Duodenal mucosa (tissue), 2 donors: ENCODE measurements around the gene KIF9.
"Not testable (repeated sequence)": the region's sequence is repeated elsewhere in the genome, so short reads cannot be mapped to it uniquely, and the experiment has no call there.

Experiments
- H3K27ac ChIP-seq: one replicate; pipeline ENCODE4 v1.7.0; 2013; ENCODE audit warnings: low read depth, low read length
- H3K27me3 ChIP-seq, 2 donors: one replicate each; pipeline ENCODE4 v1.7.0; 2013; ENCODE audit warnings: low read length in 2 of 2, control low read depth in 1 of 2; ENCODE audit not compliant: insufficient read depth in 2 of 2, control insufficient read depth in 1 of 2
- H3K36me3 ChIP-seq, 2 donors: one replicate each; pipeline ENCODE4 v1.7.0; 2013; ENCODE audit warnings: low read length in 2 of 2, control low read depth in 1 of 2; ENCODE audit not compliant: insufficient read depth in 2 of 2, control insufficient read depth in 1 of 2
- H3K4me1 ChIP-seq, 2 donors: one replicate each; pipeline ENCODE4 v1.7.0; 2013; ENCODE audit warnings: low read length in 2 of 2, control low read depth in 1 of 2; ENCODE audit not compliant: insufficient read depth in 2 of 2, control insufficient read depth in 1 of 2
- H3K4me3 ChIP-seq, 2 donors: one replicate each; pipeline ENCODE4 v1.7.0; 2013; ENCODE audit warnings: low read length in 2 of 2, low read depth in 1 of 2
- H3K9ac ChIP-seq, 2 donors: one replicate each; pipeline ENCODE4 v1.7.0; 2013; ENCODE audit warnings: low read length in 2 of 2, low read depth in 1 of 2
- H3K9me3 ChIP-seq, 2 donors: one replicate each; pipeline ENCODE4 v1.7.0; 2013; ENCODE audit warnings: low read length in 2 of 2, control low read depth in 1 of 2; ENCODE audit not compliant: control insufficient read depth in 1 of 2

KIF9 gene

GRCh38 chr3:47313341-47314055 lies 30.9 kb upstream of the KIF9 start:
- Histone ChIP-seq H3K9me3 (no peaks in the 10 kb centered on the region), H3K27me3 (no peaks in the 10 kb centered on the region), H3K27ac (no peak overlapping the region), H3K9ac (no peak overlapping the region), H3K4me1 (no peaks in the 10 kb centered on the region), H3K4me3 (no peak overlapping the region), H3K36me3 (no peaks in the 10 kb centered on the region)

GRCh38 chr3:47310391-47310790 lies 27.8 kb upstream of the KIF9 start:
- Histone ChIP-seq H3K27me3 (no peaks in the 10 kb centered on the region), H3K36me3 (no peaks in the 10 kb centered on the region), H3K9ac (no peak overlapping the region), H3K27ac (no peak overlapping the region), H3K4me1 (no peaks in the 10 kb centered on the region), H3K4me3 (no peak overlapping the region), H3K9me3 (no peaks in the 10 kb centered on the region)

DNA sequence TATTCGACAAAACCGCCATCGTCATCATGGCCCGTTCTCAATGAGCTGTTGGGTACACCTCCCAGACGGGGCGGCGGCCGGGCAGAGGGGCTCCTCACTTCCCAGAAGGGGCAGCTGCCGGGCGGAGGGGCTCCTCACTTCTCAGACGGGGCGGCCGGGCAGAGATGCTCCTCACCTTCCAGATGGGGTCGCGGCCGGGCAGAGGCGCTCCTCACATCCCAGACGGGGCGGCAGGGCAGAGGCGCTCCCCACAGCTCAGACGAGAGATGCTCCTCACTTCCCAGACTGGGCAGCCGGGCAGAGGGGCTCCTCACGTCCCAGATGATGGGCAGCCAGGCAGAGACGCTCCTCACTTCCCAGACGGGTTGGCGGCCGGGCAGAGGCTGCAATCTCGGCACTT lies 26.6 kb upstream of the KIF9 start:
- not testable (repeated sequence) for H3K27me3 ChIP-seq, H3K9ac ChIP-seq, H3K4me1 ChIP-seq, H3K4me3 ChIP-seq, H3K9me3 ChIP-seq, H3K27ac ChIP-seq, H3K36me3 ChIP-seq

GRCh38 chr3:47306022-47306421 lies 23.4 kb upstream of the KIF9 start:
- H3K9me3 ChIP-seq = no peaks in the 10 kb centered on the region
- H3K27me3 ChIP-seq = no peaks in the 10 kb centered on the region
- H3K4me3 ChIP-seq = no peak overlapping the region
- H3K36me3 ChIP-seq = peaks cover 6 to 14% of the 10 kb centered on the region in 2 donors
- no peaks in the 10 kb centered on the region for H3K4me1 ChIP-seq
- H3K27ac ChIP-seq = no peak overlapping the region
- no peak overlapping the region for H3K9ac ChIP-seq

DNA sequence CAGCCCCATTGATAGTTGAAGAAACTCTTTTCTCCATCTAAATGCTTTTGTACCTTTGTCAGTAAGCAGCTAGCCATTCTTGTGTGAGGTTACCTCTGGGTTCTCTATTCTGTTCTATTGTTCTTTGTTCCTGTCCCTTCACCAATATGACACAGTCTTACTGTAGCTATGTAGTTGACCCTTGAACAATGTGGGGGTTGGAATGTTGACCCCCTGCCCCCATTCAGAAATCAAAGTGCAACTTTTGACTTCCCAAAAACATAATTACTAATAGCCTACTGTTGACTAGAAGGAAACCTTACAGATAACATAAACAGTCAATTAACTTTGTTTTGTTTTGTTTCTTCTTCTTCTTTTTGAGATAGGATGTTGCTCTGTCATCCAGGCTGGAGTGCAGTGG lies 18.9 kb upstream of the KIF9 start:
- Histone ChIP-seq H3K9ac (no peak overlapping the region), H3K4me1 (peaks cover 0 to 5% of the 10 kb centered on the region in 2 donors), H3K4me3 (no peak overlapping the region), H3K36me3 (peaks cover 6 to 18% of the 10 kb centered on the region in 2 donors), H3K9me3 (no peaks in the 10 kb centered on the region), H3K27ac (no peak overlapping the region), H3K27me3 (no peaks in the 10 kb centered on the region)

DNA sequence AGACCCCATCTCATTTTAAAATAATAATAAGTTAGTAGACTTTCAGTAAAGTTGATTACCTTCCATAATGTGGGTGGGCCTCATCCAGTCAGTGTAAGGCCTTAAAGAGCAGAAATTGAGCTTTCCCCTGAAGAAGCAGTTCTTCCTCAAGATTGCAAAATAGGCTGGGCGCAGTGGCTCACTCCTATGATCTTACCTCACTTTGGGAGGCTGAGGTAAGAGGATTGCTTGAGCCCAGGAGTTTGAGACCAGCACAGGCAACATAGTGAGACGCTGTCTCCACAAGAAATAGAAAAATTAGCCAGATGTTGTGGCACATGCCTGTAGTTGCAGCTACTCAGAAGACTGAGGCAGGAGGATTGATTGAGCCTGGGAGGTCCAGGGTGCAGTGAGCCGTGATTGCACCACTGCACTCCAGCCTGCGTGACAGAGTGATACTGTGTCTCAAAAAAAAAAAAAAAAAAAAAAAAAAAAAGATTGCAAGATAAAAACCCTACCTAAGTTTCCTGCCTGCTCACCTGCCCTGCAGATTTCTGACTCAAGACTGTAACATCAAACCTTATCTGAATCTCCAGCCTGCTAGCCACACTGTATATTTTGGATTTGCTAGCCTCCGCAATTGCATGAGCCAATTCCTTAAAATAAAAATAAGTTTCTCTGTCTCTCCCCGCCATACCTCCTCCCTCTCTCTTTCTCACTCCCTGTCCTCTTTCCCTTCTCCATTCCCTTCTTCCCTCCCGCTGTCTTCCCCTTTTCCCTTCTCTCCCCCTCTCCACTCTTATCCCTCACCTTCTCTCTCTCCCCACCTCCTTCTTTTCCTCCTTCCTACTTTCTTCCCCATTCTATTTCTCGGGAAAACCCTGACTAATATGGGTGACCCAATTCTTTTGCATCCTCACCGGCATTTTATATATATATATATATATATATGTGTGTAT lies 17.1 kb upstream of the KIF9 start:
- no peak overlapping the region for H3K27ac ChIP-seq

GRCh38 chr3:47298439-47298838 lies 15.8 kb upstream of the KIF9 start:
- H3K36me3 ChIP-seq = peaks cover 6 to 27% of the 10 kb centered on the region in 2 donors
- H3K4me1 ChIP-seq = peaks cover 0 to 5% of the 10 kb centered on the region in 2 donors
- no peaks in the 10 kb centered on the region for H3K9me3 ChIP-seq
- H3K27ac ChIP-seq = no peak overlapping the region
- no peak overlapping the region for H3K4me3 ChIP-seq
- no peaks in the 10 kb centered on the region for H3K27me3 ChIP-seq
- H3K9ac ChIP-seq = no peak overlapping the region

More for the DNA sequence above, 17.1 kb upstream of the KIF9 start:
- Histone ChIP-seq H3K27me3 (no peaks in the 10 kb centered on the region), H3K9ac (no peak overlapping the region), H3K4me3 (no peak overlapping the region), H3K4me1 (peaks cover 0 to 5% of the 10 kb centered on the region in 2 donors), H3K36me3 (peaks cover 6 to 20% of the 10 kb centered on the region in 2 donors), H3K9me3 (no peaks in the 10 kb centered on the region)

GRCh38 chr3:47296562-47297302 lies 14.1 kb upstream of the KIF9 start:
- no peaks in the 10 kb centered on the region for H3K27me3 ChIP-seq
- no peaks in the 10 kb centered on the region for H3K9me3 ChIP-seq
- H3K4me3 ChIP-seq = no peak overlapping the region
- peaks cover 0 to 5% of the 10 kb centered on the region in 2 donors for H3K4me1 ChIP-seq
- H3K36me3 ChIP-seq = peaks cover 4 to 16% of the 10 kb centered on the region in 2 donors
- no peak overlapping the region for H3K27ac ChIP-seq
- H3K9ac ChIP-seq = no peak overlapping the region

DNA sequence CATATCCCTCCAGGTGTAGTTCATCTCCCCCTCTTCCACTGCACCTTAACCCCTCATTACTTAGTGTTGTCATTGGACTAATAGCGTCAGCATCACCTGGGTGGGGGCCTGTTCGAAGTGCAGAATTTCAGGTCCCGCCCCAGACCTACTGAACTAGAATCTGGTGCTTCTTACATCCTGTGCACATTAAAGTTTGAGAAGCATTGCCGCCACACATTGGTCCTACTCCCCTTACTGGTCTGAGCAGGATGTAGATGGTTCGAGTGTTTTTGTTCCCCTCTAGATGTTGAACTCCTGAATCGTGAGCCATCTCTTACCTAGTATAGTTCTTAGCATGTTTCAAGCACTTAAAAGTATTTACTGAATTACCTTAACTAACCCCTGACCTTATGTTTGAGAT lies 13.4 kb upstream of the KIF9 start:
- H3K4me3 ChIP-seq = no peak overlapping the region
- no peak overlapping the region for H3K27ac ChIP-seq
- H3K9ac ChIP-seq = no peak overlapping the region
- no peaks in the 10 kb centered on the region for H3K27me3 ChIP-seq
- H3K36me3 ChIP-seq = peaks cover 0 to 17% of the 10 kb centered on the region in 2 donors
- no peaks in the 10 kb centered on the region for H3K9me3 ChIP-seq
- H3K4me1 ChIP-seq = peaks cover 0 to 5% of the 10 kb centered on the region in 2 donors

DNA sequence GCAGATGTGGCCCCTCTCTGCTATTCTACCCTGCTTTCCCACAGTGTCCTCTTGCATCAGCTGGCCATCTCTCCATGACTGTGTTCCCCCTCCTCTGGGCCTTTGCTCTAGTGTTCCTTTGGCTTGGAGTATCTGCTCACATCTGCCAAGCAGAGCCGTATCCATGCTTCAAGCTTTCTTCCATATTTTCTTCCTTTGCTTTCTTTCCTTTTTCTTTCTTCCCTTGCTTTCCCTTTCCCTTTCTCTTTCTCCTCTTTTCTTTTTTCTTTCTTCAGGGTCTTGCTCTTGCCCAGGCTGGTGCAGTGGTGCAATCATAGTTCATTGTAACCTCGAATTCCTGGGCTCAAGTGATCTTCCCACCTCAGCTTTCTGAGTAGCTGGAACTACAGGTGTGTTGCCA lies 12.7 kb upstream of the KIF9 start:
- peaks cover 0 to 22% of the 10 kb centered on the region in 2 donors for H3K36me3 ChIP-seq
- H3K27me3 ChIP-seq = no peaks in the 10 kb centered on the region
- H3K4me3 ChIP-seq = no peak overlapping the region
- no peaks in the 10 kb centered on the region for H3K9me3 ChIP-seq
- H3K27ac ChIP-seq = no peak overlapping the region
- H3K4me1 ChIP-seq = peaks cover 0 to 5% of the 10 kb centered on the region in 2 donors
- no peak overlapping the region for H3K9ac ChIP-seq
